HG03354 (cell line): ENCODE measurements around the gene KSR1.
A peak's percentile ranks its signal among the peaks of the same experiment; 100 is the strongest.
"Not testable (repeated sequence)": the region's sequence is repeated elsewhere in the genome, so short reads cannot be mapped to it uniquely, and the experiment has no call there.

Experiments
- ATAC-seq: cut with Tn5 transposase; IDR thresholded peaks from one replicate; pipeline ENCODE4 v1.9.1; 2021; ENCODE audit warnings: mild to moderate bottlenecking; ENCODE audit not compliant: unreplicated experiment, poor library complexity, severe bottlenecking

The KSR1 gene

GRCh38 chr17:27450416-27450815, 5.8 kb upstream of the KSR1 start:
- ATAC-seq: no peak

- no peak for ATAC-seq
These were observed 4.3 kb upstream of the KSR1 start for GRCh38 chr17:27451906-27452305.

- ATAC-seq: no peak
These were observed 3.4 kb upstream of the KSR1 start for GRCh38 chr17:27452828-27453227.

- no peak for ATAC-seq
These were observed 2.8 kb upstream of the KSR1 start for GRCh38 chr17:27453471-27453870.

- no peak for ATAC-seq
These were observed 2.2 kb upstream of the KSR1 start for GRCh38 chr17:27454089-27454488.

GRCh38 chr17:27455236-27455913, 873 bp upstream of the KSR1 start:
- no peak for ATAC-seq

GRCh38 chr17:27456681-27457359, 572 bp downstream of the KSR1 start:
- ATAC-seq: peak; percentile 7

GRCh38 chr17:27457360-27457715, 1.1 kb downstream of the KSR1 start:
- ATAC-seq: no peak

- ATAC-seq: no peak
These were observed 1.7 kb downstream of the KSR1 start for GRCh38 chr17:27457731-27458523.

- ATAC-seq: no peak
These were observed 2.3 kb downstream of the KSR1 start for GRCh38 chr17:27458524-27458908.

GRCh38 chr17:27459433-27459832, 3.2 kb downstream of the KSR1 start:
- no peak for ATAC-seq

GRCh38 chr17:27460196-27460725, 4.0 kb downstream of the KSR1 start:
- no peak for ATAC-seq

- no peak for ATAC-seq
These were observed 5.1 kb downstream of the KSR1 start for GRCh38 chr17:27461192-27461859.

- no peak for ATAC-seq
These were observed 5.9 kb downstream of the KSR1 start for GRCh38 chr17:27462149-27462548.

GRCh38 chr17:27462714-27463113, 6.5 kb downstream of the KSR1 start:
- ATAC-seq: no peak

- ATAC-seq: no peak
These were observed 7.0 kb downstream of the KSR1 start for GRCh38 chr17:27463235-27463677.

- not testable (repeated sequence) for ATAC-seq
These were observed 7.8 kb downstream of the KSR1 start for GRCh38 chr17:27464019-27464418.

- ATAC-seq: no peak
These were observed 8.2 kb downstream of the KSR1 start for GRCh38 chr17:27464431-27464830.

- not testable (repeated sequence) for ATAC-seq
These were observed 9.6 kb downstream of the KSR1 start for GRCh38 chr17:27465875-27466274.

GRCh38 chr17:27466376-27466742, 10.1 kb downstream of the KSR1 start:
- peak; percentile 21 for ATAC-seq
